ENCODE results near the gene FGF18.

Gene FGF18

DNA sequence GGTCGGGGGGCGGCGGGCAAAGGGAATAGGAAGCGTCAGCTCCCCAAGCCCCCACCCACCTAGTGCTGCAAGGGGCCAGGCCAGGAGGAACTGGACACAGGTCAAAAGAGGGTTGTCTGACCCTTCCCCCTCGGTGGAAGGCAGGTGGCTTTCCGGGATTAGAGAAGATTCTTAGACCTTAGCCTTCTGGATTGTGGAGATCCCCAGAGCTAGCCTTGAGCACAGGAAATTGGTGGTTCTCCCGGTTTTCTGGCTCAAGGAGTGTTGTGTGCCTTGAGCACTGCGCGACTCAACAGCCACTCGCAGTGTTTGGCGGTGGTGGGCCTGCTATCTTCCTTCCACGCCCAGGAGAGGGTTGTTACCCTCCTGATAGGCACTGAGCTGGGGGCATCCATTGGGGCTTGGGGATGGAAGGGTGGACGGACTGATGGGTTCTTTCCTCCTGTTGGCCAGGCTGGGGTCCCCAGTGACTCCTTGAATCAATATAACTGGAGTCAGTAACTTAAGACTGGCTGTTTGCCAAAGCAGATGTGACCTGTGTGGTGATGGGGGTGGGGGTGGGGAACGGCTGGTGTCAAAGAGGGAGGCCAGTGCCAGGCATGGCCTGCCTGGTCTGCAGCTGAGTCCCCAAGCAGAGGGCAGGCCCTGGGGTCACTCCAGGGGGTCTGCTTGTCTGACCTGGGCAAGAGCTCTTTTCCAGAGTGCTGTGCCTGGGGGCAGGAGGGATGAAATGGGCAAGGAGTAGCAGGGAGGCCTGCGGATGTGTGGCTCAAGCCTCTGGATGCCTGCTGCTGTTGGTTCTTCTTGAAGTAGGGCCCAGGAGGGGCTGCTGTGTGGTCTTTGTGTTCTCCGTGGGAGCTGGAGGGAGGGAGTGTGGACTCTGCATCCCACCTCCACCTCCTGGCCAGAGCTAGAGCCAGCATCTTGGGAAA lies 2.1 kb downstream of the FGF18 start:
- H3K4me3 ChIP-seq (replicated peaks; ENCODE audit: low read depth, low read length) = no peak overlapping the region
- no peak for DNase-seq (ENCODE audit: low read depth)
- no peak for TF ChIP-seq CTCF (IDR thresholded peaks at IDR 0.05; ENCODE audit: low read length, missing control alignments)

GRCh38 chr5:171422495-171422894 lies 3.0 kb downstream of the FGF18 start:
- no peak for DNase-seq (ENCODE audit: low read depth)

GRCh38 chr5:171422902-171423663 lies 3.6 kb downstream of the FGF18 start:
- no peak for DNase-seq (ENCODE audit: low read depth)
- TF ChIP-seq CTCF (IDR thresholded peaks at IDR 0.05; ENCODE audit: low read length, missing control alignments) = no peak
- H3K4me3 ChIP-seq (replicated peaks; ENCODE audit: low read depth, low read length) = no peak overlapping the region

More at GRCh38 chr5:171422495-171422894, 3.0 kb downstream of the FGF18 start:
- TF ChIP-seq CTCF (IDR thresholded peaks at IDR 0.05; ENCODE audit: low read length, missing control alignments) = no peak
- H3K4me3 ChIP-seq (replicated peaks; ENCODE audit: low read depth, low read length) = no peak overlapping the region

GRCh38 chr5:171424726-171425125 lies 5.3 kb downstream of the FGF18 start:
- no peak for TF ChIP-seq CTCF (IDR thresholded peaks at IDR 0.05; ENCODE audit: low read length, missing control alignments)
- no peak overlapping the region for H3K4me3 ChIP-seq (replicated peaks; ENCODE audit: low read depth, low read length)
- no peak for DNase-seq (ENCODE audit: low read depth)

DNA sequence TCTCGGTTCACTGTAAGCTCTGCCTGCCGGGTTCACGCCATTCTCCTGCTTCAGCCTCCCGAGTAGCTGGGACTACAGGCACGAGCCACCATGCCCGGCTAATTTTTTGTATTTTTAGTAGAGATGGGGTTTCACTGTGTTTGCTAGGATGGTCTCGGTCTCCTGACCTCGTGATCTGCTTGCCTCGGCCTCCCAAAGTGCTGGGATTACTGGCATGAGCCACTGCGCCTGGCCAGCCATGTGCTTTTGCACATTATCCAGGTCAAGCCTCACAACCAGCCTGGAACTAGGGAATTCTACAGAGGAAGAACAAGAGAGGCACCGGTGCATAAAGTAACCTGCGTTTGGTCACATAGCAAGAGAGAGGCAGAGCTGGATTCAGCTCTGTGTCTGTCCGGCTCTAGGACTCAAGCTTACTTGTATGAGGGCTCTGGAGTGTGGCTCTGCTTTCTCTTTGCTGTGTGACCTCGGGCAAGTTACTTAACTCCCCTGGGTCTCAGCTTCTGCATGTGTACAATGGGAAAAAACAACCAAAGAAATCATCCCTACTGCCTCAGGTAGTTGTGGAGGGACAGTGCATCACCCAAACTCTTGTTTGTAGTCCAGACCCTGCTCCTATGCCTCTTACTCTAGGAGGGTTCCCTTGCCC lies 6.3 kb downstream of the FGF18 start:
- no peak for TF ChIP-seq CTCF (IDR thresholded peaks at IDR 0.05; ENCODE audit: low read length, missing control alignments)
- no peak for DNase-seq (ENCODE audit: low read depth)

DNA sequence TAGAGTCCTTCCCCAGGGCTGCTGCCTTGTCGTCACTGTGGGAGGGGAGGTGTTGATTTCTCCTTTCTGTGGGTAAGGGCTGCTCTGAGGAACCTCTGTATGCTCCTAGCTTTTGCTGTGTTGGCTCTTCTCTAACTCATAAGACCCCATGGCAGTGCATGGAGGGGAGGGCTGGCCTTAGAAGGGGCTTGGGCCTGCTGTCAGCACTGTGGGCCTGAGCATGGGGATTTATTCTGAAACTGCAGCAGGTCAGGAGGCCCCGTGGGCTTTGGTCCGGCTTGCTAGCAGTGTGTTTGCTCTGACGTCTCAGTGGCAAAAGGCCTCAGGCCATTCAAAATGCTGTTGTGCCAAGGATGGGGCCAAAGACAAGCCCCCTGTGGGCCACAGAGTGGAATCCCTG lies 6.8 kb downstream of the FGF18 start:
- DNase-seq (ENCODE audit: low read depth) = no peak
- H3K4me3 ChIP-seq (replicated peaks; ENCODE audit: low read depth, low read length) = no peak overlapping the region
- TF ChIP-seq CTCF (IDR thresholded peaks at IDR 0.05; ENCODE audit: low read length, missing control alignments) = no peak

More for the DNA sequence above, 6.3 kb downstream of the FGF18 start:
- H3K4me3 ChIP-seq (replicated peaks; ENCODE audit: low read depth, low read length) = no peak overlapping the region
